ENCODE measurements around the gene ERN1.

The ERN1 gene

DNA sequence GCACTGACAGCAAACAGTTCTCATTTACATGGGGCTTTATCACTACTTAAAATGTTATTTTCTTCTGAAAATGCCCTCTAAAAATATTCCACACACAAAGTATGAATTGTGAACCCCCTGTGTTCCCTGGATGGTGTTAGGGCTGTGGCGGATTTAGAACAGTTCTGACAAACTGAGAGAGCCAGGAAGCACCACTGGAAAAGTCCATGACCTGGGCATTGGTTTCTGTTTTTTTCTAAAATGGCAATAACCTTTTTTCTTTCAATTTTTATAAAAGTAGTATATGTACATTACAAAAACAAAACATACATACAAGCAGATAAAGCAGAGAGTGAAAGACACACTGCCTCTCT lies 21.0 kb upstream of the ERN1 start:
- no peak overlapping the region; the same call in 1 of the 2 replicates for H3K4me2 ChIP-seq (ENCODE audit: low read depth, low read length)

DNA sequence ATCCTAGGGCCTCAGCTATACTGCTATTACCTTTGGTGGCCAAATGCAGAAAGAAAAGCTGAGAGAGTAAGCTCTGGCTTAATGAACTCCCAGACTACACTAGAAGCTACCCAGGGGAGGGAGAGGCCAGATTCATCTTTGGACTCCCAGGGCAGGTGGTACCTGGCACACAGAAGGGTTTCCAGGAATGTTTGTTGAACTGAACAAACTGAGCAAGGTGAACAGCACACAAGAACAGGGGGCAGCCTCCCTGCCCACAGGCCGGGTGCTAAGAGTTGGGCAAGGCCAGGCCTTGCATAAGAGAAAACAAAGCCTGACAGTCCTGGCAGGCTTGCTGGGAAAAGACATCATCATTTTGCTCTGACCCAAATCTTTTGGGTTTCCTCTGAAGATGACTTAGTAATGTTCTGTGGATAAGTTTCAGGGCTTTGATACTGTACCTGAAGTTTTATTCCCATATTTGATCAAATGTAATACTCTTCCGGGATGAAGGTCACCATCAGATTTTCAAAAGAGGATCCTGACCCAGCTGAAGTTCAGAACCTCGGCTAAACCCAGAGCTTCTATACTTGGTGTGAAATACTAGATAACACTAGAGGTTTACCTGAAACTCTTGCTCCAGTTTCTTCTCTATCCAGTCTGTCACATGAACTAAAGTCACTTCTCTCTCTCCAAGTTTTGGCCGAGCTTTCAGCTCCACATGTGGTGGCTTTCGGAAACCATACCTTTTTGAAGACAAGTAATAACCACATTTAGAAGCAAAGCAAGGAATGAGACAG lies 20.5 kb upstream of the ERN1 start:
- Histone ChIP-seq H3K4me2 (ENCODE audit: low read depth, low read length) (no peak overlapping the region; the same call in 1 of the 2 replicates), H3K79me2 (ENCODE audit: low read length) (peaks cover 12% of the 10 kb centered on the region), H3K9me2 (replicated peaks; ENCODE audit: insufficient read depth, low read length) (no peaks in the 10 kb centered on the region), H3K9me3 (replicated peaks; ENCODE audit: insufficient read depth, low read length) (no peaks in the 10 kb centered on the region), H3K36me3 (replicated peaks; ENCODE audit: insufficient read depth, low read length) (no peaks in the 10 kb centered on the region; the same call in 1 of the 2 replicates), H3K9ac (ENCODE audit: low read length) (no peak overlapping the region), H3K4me3 (ENCODE audit: low read length) (no peak overlapping the region), H3K4me1 (ENCODE audit: low read length) (peaks cover 24% of the 10 kb centered on the region), H3K27me3 (replicated peaks; ENCODE audit: insufficient read depth, low read length) (no peaks in the 10 kb centered on the region), H3F3A (ENCODE audit: insufficient read depth, low read length) (peaks cover 51% of the 10 kb centered on the region), H2AFZ (ENCODE audit: low read length) (no peak overlapping the region), H3K27ac (ENCODE audit: low read length) (peak overlapping the region; percentile 47; the same call in 1 of the 2 replicates), H4K20me1 (ENCODE audit: insufficient read depth, low read length) (no peaks in the 10 kb centered on the region)
- TF ChIP-seq EZH2phosphoT487 (IDR thresholded peaks at IDR 0.05; ENCODE audit: low read length) (no peak), EZH2 (optimal IDR thresholded peaks at IDR 0.05; ENCODE audit: low read depth, low read length) (no peak)
- TF ChIP-seq, protein P1, sequence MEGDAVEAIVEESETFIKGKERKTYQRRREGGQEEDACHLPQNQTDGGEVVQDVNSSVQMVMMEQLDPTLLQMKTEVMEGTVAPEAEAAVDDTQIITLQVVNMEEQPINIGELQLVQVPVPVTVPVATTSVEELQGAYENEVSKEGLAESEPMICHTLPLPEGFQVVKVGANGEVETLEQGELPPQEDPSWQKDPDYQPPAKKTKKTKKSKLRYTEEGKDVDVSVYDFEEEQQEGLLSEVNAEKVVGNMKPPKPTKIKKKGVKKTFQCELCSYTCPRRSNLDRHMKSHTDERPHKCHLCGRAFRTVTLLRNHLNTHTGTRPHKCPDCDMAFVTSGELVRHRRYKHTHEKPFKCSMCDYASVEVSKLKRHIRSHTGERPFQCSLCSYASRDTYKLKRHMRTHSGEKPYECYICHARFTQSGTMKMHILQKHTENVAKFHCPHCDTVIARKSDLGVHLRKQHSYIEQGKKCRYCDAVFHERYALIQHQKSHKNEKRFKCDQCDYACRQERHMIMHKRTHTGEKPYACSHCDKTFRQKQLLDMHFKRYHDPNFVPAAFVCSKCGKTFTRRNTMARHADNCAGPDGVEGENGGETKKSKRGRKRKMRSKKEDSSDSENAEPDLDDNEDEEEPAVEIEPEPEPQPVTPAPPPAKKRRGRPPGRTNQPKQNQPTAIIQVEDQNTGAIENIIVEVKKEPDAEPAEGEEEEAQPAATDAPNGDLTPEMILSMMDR (IDR thresholded peaks at IDR 0.05; ENCODE audit: low read length), result no peak
- peak; percentile 45 for DNase-seq

More for the DNA sequence above, 21.0 kb upstream of the ERN1 start:
- no peak for TF ChIP-seq EZH2 (optimal IDR thresholded peaks at IDR 0.05; ENCODE audit: low read depth, low read length)
- TF ChIP-seq, protein P1 (IDR thresholded peaks at IDR 0.05; ENCODE audit: low read length), result no peak
- TF ChIP-seq EZH2phosphoT487 (IDR thresholded peaks at IDR 0.05; ENCODE audit: low read length), result no peak
- no peaks in the 10 kb centered on the region for H4K20me1 ChIP-seq (ENCODE audit: insufficient read depth, low read length)
- no peak for DNase-seq
- no peaks in the 10 kb centered on the region; the same call in 1 of the 2 replicates for H3K36me3 ChIP-seq (replicated peaks; ENCODE audit: insufficient read depth, low read length)
- no peaks in the 10 kb centered on the region for H3K9me2 ChIP-seq (replicated peaks; ENCODE audit: insufficient read depth, low read length)
- peaks cover 24% of the 10 kb centered on the region for H3K4me1 ChIP-seq (ENCODE audit: low read length)
- no peak overlapping the region for H3K9ac ChIP-seq (ENCODE audit: low read length)
- peak overlapping the region; percentile 47; the same call in 1 of the 2 replicates for H3K27ac ChIP-seq (ENCODE audit: low read length)
- peaks cover 50% of the 10 kb centered on the region for H3F3A ChIP-seq (ENCODE audit: insufficient read depth, low read length)
- no peak overlapping the region for H3K4me3 ChIP-seq (ENCODE audit: low read length)
- no peak overlapping the region for H2AFZ ChIP-seq (ENCODE audit: low read length)
- H3K27me3 ChIP-seq (replicated peaks; ENCODE audit: insufficient read depth, low read length), result no peaks in the 10 kb centered on the region
- H3K9me3 ChIP-seq (replicated peaks; ENCODE audit: insufficient read depth, low read length), result no peaks in the 10 kb centered on the region
- H3K79me2 ChIP-seq (ENCODE audit: low read length), result peaks cover 10% of the 10 kb centered on the region

DNA sequence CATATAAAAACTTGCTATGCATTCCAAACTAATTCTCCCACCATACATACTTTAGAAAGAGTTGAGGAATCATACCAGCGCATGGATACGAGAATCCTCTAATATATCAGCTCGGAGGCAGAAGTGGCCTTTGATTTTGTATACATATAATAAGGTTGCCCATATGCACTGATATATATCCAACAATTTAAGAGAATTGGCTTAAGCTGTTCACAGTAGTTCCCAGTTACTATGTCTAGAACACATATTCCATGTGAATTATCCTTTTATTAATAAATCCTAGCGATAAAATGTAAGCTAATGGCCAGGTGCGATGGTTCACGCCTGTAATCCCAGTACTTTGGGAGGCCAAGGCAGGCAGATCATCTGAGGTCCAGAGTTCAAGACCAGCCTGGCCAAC lies 19.3 kb upstream of the ERN1 start:
- Histone ChIP-seq H4K20me1 (ENCODE audit: insufficient read depth, low read length) (no peaks in the 10 kb centered on the region), H3K27ac (ENCODE audit: low read length) (no peak overlapping the region), H2AFZ (ENCODE audit: low read length) (no peak overlapping the region), H3K9me2 (replicated peaks; ENCODE audit: insufficient read depth, low read length) (no peaks in the 10 kb centered on the region), H3K36me3 (replicated peaks; ENCODE audit: insufficient read depth, low read length) (no peaks in the 10 kb centered on the region; the same call in 1 of the 2 replicates), H3K4me2 (ENCODE audit: low read depth, low read length) (no peak overlapping the region), H3K4me3 (ENCODE audit: low read length) (no peak overlapping the region), H3K9ac (ENCODE audit: low read length) (no peak overlapping the region), H3K9me3 (replicated peaks; ENCODE audit: insufficient read depth, low read length) (no peaks in the 10 kb centered on the region), H3K79me2 (ENCODE audit: low read length) (peaks cover 12% of the 10 kb centered on the region), H3K27me3 (replicated peaks; ENCODE audit: insufficient read depth, low read length) (no peaks in the 10 kb centered on the region), H3F3A (ENCODE audit: insufficient read depth, low read length) (peaks cover 51% of the 10 kb centered on the region), H3K4me1 (ENCODE audit: low read length) (peaks cover 29% of the 10 kb centered on the region)
- no peak for DNase-seq
- TF ChIP-seq EZH2 (optimal IDR thresholded peaks at IDR 0.05; ENCODE audit: low read depth, low read length) (no peak), EZH2phosphoT487 (IDR thresholded peaks at IDR 0.05; ENCODE audit: low read length) (no peak)
- TF ChIP-seq, protein P1 (IDR thresholded peaks at IDR 0.05; ENCODE audit: low read length), result no peak
